Vagina (tissue), 2 donors: Measurements from ENCODE around the gene TMX2. TPM values are rescaled to one million over a fixed set of nuclear protein-coding genes. Genes with fewer than 3 reads are reported as not detected.

Experiments used
- DNase-seq, 2 donors: peaks; one replicate each; pipeline ENCODE4 v3.0.0-alpha.2; 2017; ENCODE audit errors: extremely low spot score in 2 of 2
- H3K27ac ChIP-seq: fragments of 200-600 bp; sonication (generic); one replicate; pipeline ENCODE4 v1.5.1; 2019
- H3K27me3 ChIP-seq: fragments of 200-600 bp; sonication (generic); one replicate; pipeline ENCODE4 v1.5.1; 2019
- H3K36me3 ChIP-seq, 2 donors: fragments of 200-600 bp; sonication (generic); one replicate each; pipeline ENCODE4 v1.5.1; 2017 to 2019
- H3K4me1 ChIP-seq: fragments of 200-600 bp; sonication (generic); one replicate; pipeline ENCODE4 v1.5.1; 2019
- H3K4me3 ChIP-seq, 2 donors: fragments of 200-600 bp; sonication (generic); 1 replicate in 1 of 2; 2 replicates in 1 of 2; pipeline ENCODE4 v1.5.1; 2016 to 2019
- H3K9me3 ChIP-seq: fragments of 200-600 bp; sonication (generic); one replicate; pipeline ENCODE4 v1.5.1; 2019
- CTCF ChIP-seq, 3 experiments: fragments of 450-650 bp in 2 of 3; fragments of 200-600 bp in 1 of 3; sonication (generic) in 1 of 3; IDR thresholded peaks; one replicate each; pipeline ENCODE4 v1.5.1; 2017 to 2019; ENCODE audit warnings: antibody characterized with exemption in 3 of 3, mild to moderate bottlenecking in 2 of 3, moderate library complexity in 2 of 3
- POLR2A ChIP-seq, 2 donors: fragments of 450-650 bp; IDR thresholded peaks; one replicate each; pipeline ENCODE4 v1.6.1; 2017; ENCODE audit warnings: antibody characterized with exemption in 2 of 2, mild to moderate bottlenecking in 2 of 2, moderate library complexity in 2 of 2
- POLR2AphosphoS5 ChIP-seq, 2 donors: sonication (generic); formaldehyde crosslinking; IDR thresholded peaks; one replicate each; pipeline ENCODE4 v1.9.0; 2017; ENCODE audit warnings: antibody characterized with exemption in 2 of 2, mild to moderate bottlenecking in 2 of 2, low read depth in 1 of 2; ENCODE audit not compliant: insufficient read depth in 1 of 2
- intact Hi-C: fragments of 100-400 bp; cut with DNase I; formaldehyde crosslinking; loops from one replicate; pipeline ENCODE4 v1.15.1; 2023
- total RNA-seq: library from RNA; depleted of rRNA; stranded (reverse); fragments of >200 nt; gene quantifications from one replicate; pipeline ENCODE4 v1.2.3, GENCODE V29; 2016

The TMX2 gene
- total RNA-seq, 1 donor from 2014 or later, result 44.4 TPM

DNA sequence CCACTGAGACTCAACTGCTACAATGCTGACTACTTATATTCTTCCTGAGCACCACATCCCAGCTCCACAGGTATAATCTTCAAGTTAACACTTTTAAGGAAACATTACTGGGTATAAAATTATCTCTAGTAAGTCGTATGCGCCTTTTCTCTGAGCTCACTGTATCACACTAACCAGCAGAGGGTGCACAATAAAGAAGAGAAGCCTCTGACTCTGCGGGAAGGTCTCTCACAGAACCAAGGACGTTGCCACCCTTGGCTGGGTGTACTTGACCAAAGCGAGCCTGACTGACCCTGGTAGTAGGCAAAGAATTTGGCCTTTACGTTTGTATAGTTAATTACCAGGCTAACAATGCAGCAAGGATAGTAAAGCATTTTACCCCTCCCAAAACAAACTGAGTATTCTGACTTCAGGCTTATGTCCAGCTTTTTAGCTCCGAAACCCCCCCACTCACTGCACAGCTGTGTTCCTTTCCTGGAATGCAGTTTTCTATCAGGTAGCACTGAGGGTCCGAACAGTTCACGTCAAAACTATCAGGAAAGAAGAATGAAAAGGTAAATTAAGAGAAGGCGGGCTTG, 39.4 kb downstream of the TMX2 start, which contains the start of gene BTBD18:
Gene BTBD18, minus strand, starts transcription at position 144 of the 578 bp plus-strand sequence. CDS start 631 bp downstream, outside the sequence.
- Histone ChIP-seq H3K36me3 (no peaks in the 10 kb centered on the region), H3K27ac (no peak within 1 kb of the TSS), H3K4me1 (no peaks in the 10 kb centered on the region), H3K4me3 (no peak within 1 kb of the TSS), H3K9me3 (no peaks in the 10 kb centered on the region), H3K27me3 (no peaks in the 10 kb centered on the region)
- TF ChIP-seq POLR2AphosphoS5 (IDR thresholded peaks at IDR 0.05; ENCODE audit: insufficient read depth in 1 of 2, low read depth in 1 of 2) (no peak), CTCF (IDR thresholded peaks at IDR 0.05) (peak in 2 of 3 experiments; percentile 10 to 36), POLR2A (IDR thresholded peaks at IDR 0.05) (no peak)
- DNase-seq, result no peak
- intact Hi-C loops, result no loop called here

GRCh38 chr11:57752954-57753353, 40.6 kb downstream of the TMX2 start:
- no peak for DNase-seq
- H3K27ac ChIP-seq, result no peak overlapping the region
- H3K36me3 ChIP-seq, result no peaks in the 10 kb centered on the region
- TF ChIP-seq POLR2A (IDR thresholded peaks at IDR 0.05) (no peak), POLR2AphosphoS5 (IDR thresholded peaks at IDR 0.05; ENCODE audit: insufficient read depth in 1 of 2, low read depth in 1 of 2) (no peak)
- no peaks in the 10 kb centered on the region for H3K9me3 ChIP-seq
- no peaks in the 10 kb centered on the region for H3K4me1 ChIP-seq
- H3K4me3 ChIP-seq, result no peak overlapping the region
- intact Hi-C loops, result no loop called here
- no peaks in the 10 kb centered on the region for H3K27me3 ChIP-seq

DNA sequence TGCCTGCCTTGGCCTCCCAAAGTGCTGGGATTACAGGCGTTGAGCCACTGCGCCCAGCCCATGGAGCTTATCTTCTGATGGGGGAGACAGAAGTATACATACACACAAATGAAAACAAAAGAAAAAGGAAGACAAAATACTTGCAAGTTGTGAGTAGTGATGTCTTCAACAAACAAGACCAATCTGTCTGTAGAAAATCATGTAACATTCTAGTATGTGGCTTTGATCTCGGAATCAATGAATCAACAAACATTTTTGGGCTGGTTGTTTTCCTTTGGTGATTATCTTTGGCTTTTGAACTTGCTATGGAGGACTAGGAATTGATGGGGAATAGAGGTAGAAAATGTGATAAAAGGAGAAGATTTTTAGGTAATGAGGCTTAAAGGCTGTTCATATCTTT, 45.8 kb downstream of the TMX2 start:
- H3K9me3 ChIP-seq, result no peaks in the 10 kb centered on the region
- no peak overlapping the region for H3K4me3 ChIP-seq
- H3K4me1 ChIP-seq, result no peaks in the 10 kb centered on the region
- H3K27me3 ChIP-seq, result no peaks in the 10 kb centered on the region
- H3K27ac ChIP-seq, result no peak overlapping the region
- no peaks in the 10 kb centered on the region for H3K36me3 ChIP-seq
- intact Hi-C loops, result no loop called here
- TF ChIP-seq POLR2A (IDR thresholded peaks at IDR 0.05) (no peak), CTCF (IDR thresholded peaks at IDR 0.05) (no peak), POLR2AphosphoS5 (IDR thresholded peaks at IDR 0.05; ENCODE audit: insufficient read depth in 1 of 2, low read depth in 1 of 2) (no peak)
- no peak for DNase-seq

GRCh38 chr11:57761301-57762234, 49.2 kb downstream of the TMX2 start, which contains the start of gene CTNND1:
TSS of gene CTNND1 (plus strand) at chr11:57761802. CDS start at chr11:57791479, 29,677 bp downstream.
- intact Hi-C loops, result no loop called here
- H3K36me3 ChIP-seq, result no peaks in the 10 kb centered on the region
- H3K9me3 ChIP-seq, result no peaks in the 10 kb centered on the region
- H3K4me3 ChIP-seq, result peak within 1 kb of the TSS; percentile 54 to 56
- DNase-seq, result peak in 1 of 2 donors; percentile 96
- H3K27ac ChIP-seq, result peak within 1 kb of the TSS; percentile 91
- H3K4me1 ChIP-seq, result peaks cover 33% of the 10 kb centered on the region
- no peaks in the 10 kb centered on the region for H3K27me3 ChIP-seq
- TF ChIP-seq POLR2AphosphoS5 (IDR thresholded peaks at IDR 0.05; ENCODE audit: insufficient read depth in 1 of 2, low read depth in 1 of 2), result peak; percentile 41 to 98
- TF ChIP-seq POLR2A (IDR thresholded peaks at IDR 0.05), result peak in 1 of 2 donors; percentile 85
- TF ChIP-seq CTCF (IDR thresholded peaks at IDR 0.05), result no peak

DNA sequence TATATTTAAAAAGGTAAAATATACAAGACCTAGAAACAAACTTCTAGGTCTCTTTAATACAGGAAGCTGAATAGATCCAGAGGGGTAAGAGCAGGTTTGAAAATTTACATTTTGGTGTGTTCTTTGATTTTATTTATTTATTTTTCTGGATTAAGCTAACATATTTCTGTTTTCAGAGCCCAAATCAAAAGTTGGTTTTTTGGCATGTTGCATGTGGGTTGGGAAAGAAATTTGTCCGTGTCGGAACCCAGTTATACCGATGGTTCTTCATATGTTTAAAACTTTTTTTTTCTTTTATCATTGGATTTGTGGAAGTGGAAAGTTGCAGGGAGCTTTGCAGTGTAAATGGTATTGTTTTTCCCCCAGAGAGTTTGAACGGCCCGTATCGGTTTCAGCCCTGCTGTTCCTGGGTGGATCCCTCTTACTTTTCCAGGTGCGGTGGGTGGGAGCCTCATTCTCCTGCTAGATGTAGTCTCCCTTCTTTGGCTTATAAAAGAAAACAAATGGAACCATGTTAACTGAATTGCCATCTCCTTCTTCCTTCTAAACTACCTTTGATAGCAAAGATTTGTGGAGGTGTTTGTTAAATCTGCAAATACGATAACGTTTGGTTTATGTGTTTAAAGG, 50.0 kb downstream of the TMX2 start:
- no peaks in the 10 kb centered on the region for H3K36me3 ChIP-seq
- no peak for DNase-seq
- intact Hi-C loops, result no loop called here
- no peaks in the 10 kb centered on the region for H3K27me3 ChIP-seq
- no peaks in the 10 kb centered on the region for H3K9me3 ChIP-seq
- H3K27ac ChIP-seq, result peak overlapping the region; percentile 91
- TF ChIP-seq POLR2AphosphoS5 (IDR thresholded peaks at IDR 0.05; ENCODE audit: insufficient read depth in 1 of 2, low read depth in 1 of 2), result no peak
- no peak for TF ChIP-seq POLR2A (IDR thresholded peaks at IDR 0.05)
- no peak for TF ChIP-seq CTCF (IDR thresholded peaks at IDR 0.05)
- peaks cover 39% of the 10 kb centered on the region for H3K4me1 ChIP-seq
- peak overlapping the region; percentile 54 to 56 for H3K4me3 ChIP-seq
